Neural cell (in vitro differentiated cells): ENCODE measurements around the gene ZNF486. TPM values are rescaled to one million over a fixed set of nuclear protein-coding genes. Genes with fewer than 3 reads are reported as not detected.

Experiments
- H2AFZ ChIP-seq: fragments of 200-600, 300-800 bp; sonication (generic), shearing (Covaris generic); 2 replicates; pipeline ENCODE4 v1.6.0; 2014; ENCODE audit warnings: low read depth, mild to moderate bottlenecking, antibody characterized with exemption, low read length, moderate library complexity
- H3F3A ChIP-seq: fragments of 200-600 bp; shearing (Covaris generic); 2 replicates; pipeline ENCODE4 v1.6.1; 2016; ENCODE audit warnings: mild to moderate bottlenecking, moderate library complexity, mixed read lengths, antibody characterized with exemption, low read length; ENCODE audit not compliant: insufficient read depth, poor library complexity, severe bottlenecking
- H3K27ac ChIP-seq: fragments of 200-600, 300-800 bp; sonication (generic), shearing (Covaris generic); 2 replicates; pipeline ENCODE4 v1.5.1; 2014; ENCODE audit warnings: mild to moderate bottlenecking, low read length, moderate library complexity
- H3K27me3 ChIP-seq: fragments of 300-800, 200-600 bp; sonication (generic), shearing (Covaris generic); 2 replicates; pipeline ENCODE4 v1.6.0; 2014; ENCODE audit warnings: mild to moderate bottlenecking, low read depth, low read length, moderate library complexity; ENCODE audit not compliant: insufficient read depth
- H3K36me3 ChIP-seq: fragments of 300-800, 200-600 bp; sonication (generic), shearing (Covaris generic); 2 replicates; pipeline ENCODE4 v1.5.1; 2014; ENCODE audit warnings: mild to moderate bottlenecking, antibody characterized with exemption, low read length, moderate library complexity; ENCODE audit not compliant: insufficient read depth
- H3K4me2 ChIP-seq: fragments of 300-800, 200-600 bp; sonication (generic), shearing (Covaris generic); 2 replicates; pipeline ENCODE4 v1.6.0; 2014; ENCODE audit warnings: mild to moderate bottlenecking, low read length
- H3K4me3 ChIP-seq: fragments of 300-800, 200-600 bp; sonication (generic), shearing (Covaris generic); 2 replicates; pipeline ENCODE4 v1.5.1; 2014; ENCODE audit warnings: mild to moderate bottlenecking, low read length, moderate library complexity
- H3K79me2 ChIP-seq: fragments of 200-600 bp; shearing (Covaris generic); replicated peaks from 2 replicates; pipeline ENCODE4 v1.6.0; 2014; ENCODE audit warnings: mild to moderate bottlenecking, low read length, moderate library complexity; ENCODE audit not compliant: insufficient read depth
- H3K9ac ChIP-seq: fragments of 300-800, 200-600 bp; sonication (generic), shearing (Covaris generic); 2 replicates; pipeline ENCODE4 v1.6.1; 2016; ENCODE audit warnings: mild to moderate bottlenecking, low read length, mixed read lengths
- H3K9me2 ChIP-seq: fragments of 200-600 bp; shearing (Covaris generic); 2 replicates; pipeline ENCODE4 v1.6.1; 2016; ENCODE audit warnings: mild to moderate bottlenecking, low read length, mixed read lengths; ENCODE audit not compliant: insufficient read depth
- H3K9me3 ChIP-seq: fragments of 200-600, 300-800 bp; sonication (generic), shearing (Covaris generic); 2 replicates; pipeline ENCODE4 v1.6.1; 2016; ENCODE audit warnings: mild to moderate bottlenecking, mixed run types, low read length, moderate library complexity, mixed read lengths
- H4K20me1 ChIP-seq: fragments of 200-600 bp; shearing (Covaris generic); 2 replicates; pipeline ENCODE4 v1.6.1; 2016; ENCODE audit warnings: mild to moderate bottlenecking, mixed run types; ENCODE audit not compliant: insufficient read depth
- EP300 ChIP-seq: fragments of 450-650 bp; conservative IDR thresholded peaks from 2 replicates; pipeline ENCODE4 v1.6.1; 2014; ENCODE audit warnings: antibody characterized with exemption, mild to moderate bottlenecking, moderate library complexity; ENCODE audit not compliant: poor library complexity, severe bottlenecking
- EZH2 ChIP-seq: fragments of 200-600, 300-800 bp; shearing (Covaris generic), sonication (generic); IDR thresholded peaks from 2 replicates; pipeline ENCODE4 v1.6.1; 2014; ENCODE audit warnings: antibody characterized with exemption, low read length, borderline replicate concordance, mild to moderate bottlenecking; ENCODE audit not compliant: insufficient read depth, poor library complexity, severe bottlenecking
- MXI1 ChIP-seq: fragments of 450-650 bp; conservative IDR thresholded peaks from 2 replicates; pipeline ENCODE4 v1.6.1; 2014; ENCODE audit warnings: antibody characterized with exemption, mild to moderate bottlenecking; ENCODE audit not compliant: poor library complexity, severe bottlenecking
- POLR2AphosphoS5 ChIP-seq: IDR thresholded peaks from 2 replicates; pipeline ENCODE4 v1.6.1; 2012
- RAD21 ChIP-seq: fragments of 450-650 bp; conservative IDR thresholded peaks from 2 replicates; pipeline ENCODE4 v1.6.1; 2014; ENCODE audit warnings: antibody characterized with exemption, mild to moderate bottlenecking, moderate library complexity
- SMC3 ChIP-seq: fragments of 450-650 bp; conservative IDR thresholded peaks from 2 replicates; pipeline ENCODE4 v1.6.1; 2014; ENCODE audit warnings: antibody characterized with exemption, mild to moderate bottlenecking, moderate library complexity; ENCODE audit not compliant: poor library complexity
- TAF1 ChIP-seq: IDR thresholded peaks from 2 replicates; pipeline ENCODE4 v1.6.1; 2012; ENCODE audit warnings: low read depth
- polyA plus RNA-seq: library from polyadenylated mRNA; depleted of rRNA; stranded (reverse); fragments of >200 nt; gene quantifications from 2 replicates; pipeline ENCODE4 v1.2.3, GENCODE V29; 2014
- TF ChIP-seq, protein P1 (sequence below): IDR thresholded peaks from 2 replicates; pipeline ENCODE4 v1.6.1; 2012; ENCODE audit warnings: borderline replicate concordance
- TF ChIP-seq, protein P2 (sequence below): fragments of 450-650 bp; IDR thresholded peaks from 2 replicates; pipeline ENCODE4 v1.5.1; 2014; ENCODE audit warnings: antibody characterized with exemption, mild to moderate bottlenecking, moderate library complexity; ENCODE audit not compliant: poor library complexity, severe bottlenecking

Gene ZNF486
- polyA plus RNA-seq, 1 donor from 2014 or later: 1.9 TPM

DNA sequence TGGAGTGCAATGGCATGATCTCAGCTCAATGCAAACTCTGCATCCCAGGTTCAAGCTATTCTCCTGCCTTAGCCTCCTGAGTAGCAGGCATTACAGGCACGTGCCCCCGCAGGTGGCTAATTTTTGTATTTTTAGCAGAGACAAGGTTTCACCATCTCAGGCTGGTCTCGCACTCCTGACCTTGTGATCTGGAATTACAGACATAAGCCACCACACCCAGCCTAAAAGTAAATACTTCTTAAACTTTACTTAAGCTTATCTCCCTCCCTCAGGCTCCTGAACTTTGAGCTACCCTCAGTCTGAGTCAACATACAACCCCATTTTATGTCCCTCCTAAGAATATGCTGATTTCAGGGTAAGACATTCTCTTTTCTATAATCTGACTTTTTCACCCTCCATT lies 66.1 kb downstream of the ZNF486 start:
- H2AFZ ChIP-seq: no peak overlapping the region
- TF ChIP-seq EP300: no peak
- H3K36me3 ChIP-seq: no peaks in the 10 kb centered on the region
- no peaks in the 10 kb centered on the region for H3K9me2 ChIP-seq
- H3F3A ChIP-seq: no peaks in the 10 kb centered on the region
- no peaks in the 10 kb centered on the region for H4K20me1 ChIP-seq
- H3K9me3 ChIP-seq: no peaks in the 10 kb centered on the region
- no peak overlapping the region for H3K4me2 ChIP-seq
- peaks cover 7% of the 10 kb centered on the region for H3K79me2 ChIP-seq
- H3K9ac ChIP-seq: no peak overlapping the region
- no peak overlapping the region for H3K4me3 ChIP-seq
- H3K27ac ChIP-seq: no peak overlapping the region
- no peaks in the 10 kb centered on the region for H3K27me3 ChIP-seq

DNA sequence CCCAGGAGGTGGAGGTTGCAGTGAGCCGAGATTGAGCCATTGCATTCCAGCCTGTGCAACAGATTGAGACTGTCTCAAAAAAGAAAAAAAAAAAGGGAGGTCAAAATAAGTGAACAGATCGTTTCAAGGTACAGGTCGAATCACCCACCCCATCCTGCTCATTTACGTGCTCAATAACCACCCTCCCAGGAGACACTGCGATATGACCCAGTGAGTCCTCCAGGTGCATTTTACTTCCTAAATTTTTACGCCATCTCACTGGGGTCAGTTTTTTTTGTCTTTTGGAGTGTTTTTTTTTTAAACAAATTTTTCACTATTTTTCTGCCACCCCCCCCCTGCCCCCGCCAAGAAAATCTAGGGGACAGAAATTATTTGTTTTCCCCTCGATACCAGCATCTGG lies 68.1 kb downstream of the ZNF486 start:
- H3K9me2 ChIP-seq: no peaks in the 10 kb centered on the region
- no peak for TF ChIP-seq TAF1
- TF ChIP-seq, protein P1, sequence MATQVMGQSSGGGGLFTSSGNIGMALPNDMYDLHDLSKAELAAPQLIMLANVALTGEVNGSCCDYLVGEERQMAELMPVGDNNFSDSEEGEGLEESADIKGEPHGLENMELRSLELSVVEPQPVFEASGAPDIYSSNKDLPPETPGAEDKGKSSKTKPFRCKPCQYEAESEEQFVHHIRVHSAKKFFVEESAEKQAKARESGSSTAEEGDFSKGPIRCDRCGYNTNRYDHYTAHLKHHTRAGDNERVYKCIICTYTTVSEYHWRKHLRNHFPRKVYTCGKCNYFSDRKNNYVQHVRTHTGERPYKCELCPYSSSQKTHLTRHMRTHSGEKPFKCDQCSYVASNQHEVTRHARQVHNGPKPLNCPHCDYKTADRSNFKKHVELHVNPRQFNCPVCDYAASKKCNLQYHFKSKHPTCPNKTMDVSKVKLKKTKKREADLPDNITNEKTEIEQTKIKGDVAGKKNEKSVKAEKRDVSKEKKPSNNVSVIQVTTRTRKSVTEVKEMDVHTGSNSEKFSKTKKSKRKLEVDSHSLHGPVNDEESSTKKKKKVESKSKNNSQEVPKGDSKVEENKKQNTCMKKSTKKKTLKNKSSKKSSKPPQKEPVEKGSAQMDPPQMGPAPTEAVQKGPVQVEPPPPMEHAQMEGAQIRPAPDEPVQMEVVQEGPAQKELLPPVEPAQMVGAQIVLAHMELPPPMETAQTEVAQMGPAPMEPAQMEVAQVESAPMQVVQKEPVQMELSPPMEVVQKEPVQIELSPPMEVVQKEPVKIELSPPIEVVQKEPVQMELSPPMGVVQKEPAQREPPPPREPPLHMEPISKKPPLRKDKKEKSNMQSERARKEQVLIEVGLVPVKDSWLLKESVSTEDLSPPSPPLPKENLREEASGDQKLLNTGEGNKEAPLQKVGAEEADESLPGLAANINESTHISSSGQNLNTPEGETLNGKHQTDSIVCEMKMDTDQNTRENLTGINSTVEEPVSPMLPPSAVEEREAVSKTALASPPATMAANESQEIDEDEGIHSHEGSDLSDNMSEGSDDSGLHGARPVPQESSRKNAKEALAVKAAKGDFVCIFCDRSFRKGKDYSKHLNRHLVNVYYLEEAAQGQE: no peak
- no peak for TF ChIP-seq RAD21
- TF ChIP-seq, protein P2, sequence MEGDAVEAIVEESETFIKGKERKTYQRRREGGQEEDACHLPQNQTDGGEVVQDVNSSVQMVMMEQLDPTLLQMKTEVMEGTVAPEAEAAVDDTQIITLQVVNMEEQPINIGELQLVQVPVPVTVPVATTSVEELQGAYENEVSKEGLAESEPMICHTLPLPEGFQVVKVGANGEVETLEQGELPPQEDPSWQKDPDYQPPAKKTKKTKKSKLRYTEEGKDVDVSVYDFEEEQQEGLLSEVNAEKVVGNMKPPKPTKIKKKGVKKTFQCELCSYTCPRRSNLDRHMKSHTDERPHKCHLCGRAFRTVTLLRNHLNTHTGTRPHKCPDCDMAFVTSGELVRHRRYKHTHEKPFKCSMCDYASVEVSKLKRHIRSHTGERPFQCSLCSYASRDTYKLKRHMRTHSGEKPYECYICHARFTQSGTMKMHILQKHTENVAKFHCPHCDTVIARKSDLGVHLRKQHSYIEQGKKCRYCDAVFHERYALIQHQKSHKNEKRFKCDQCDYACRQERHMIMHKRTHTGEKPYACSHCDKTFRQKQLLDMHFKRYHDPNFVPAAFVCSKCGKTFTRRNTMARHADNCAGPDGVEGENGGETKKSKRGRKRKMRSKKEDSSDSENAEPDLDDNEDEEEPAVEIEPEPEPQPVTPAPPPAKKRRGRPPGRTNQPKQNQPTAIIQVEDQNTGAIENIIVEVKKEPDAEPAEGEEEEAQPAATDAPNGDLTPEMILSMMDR: no peak
- no peak for TF ChIP-seq EP300
- no peak for TF ChIP-seq MXI1
- no peak for TF ChIP-seq EZH2
- TF ChIP-seq POLR2AphosphoS5: no peak
- no peak for TF ChIP-seq SMC3
- no peak overlapping the region for H3K4me3 ChIP-seq
- H3F3A ChIP-seq: no peaks in the 10 kb centered on the region
- H3K27ac ChIP-seq: no peak overlapping the region
- H4K20me1 ChIP-seq: no peaks in the 10 kb centered on the region
- no peak overlapping the region for H3K9ac ChIP-seq
- H3K4me2 ChIP-seq: no peak overlapping the region
- no peaks in the 10 kb centered on the region for H3K27me3 ChIP-seq
- H3K36me3 ChIP-seq: no peaks in the 10 kb centered on the region
- H3K79me2 ChIP-seq: peaks cover 7% of the 10 kb centered on the region
- H3K9me3 ChIP-seq: no peaks in the 10 kb centered on the region
- no peak overlapping the region for H2AFZ ChIP-seq
